ENCODE data around the gene UNC13C. TPM values are rescaled to one million over a fixed set of nuclear protein-coding genes. Genes with fewer than 3 reads are reported as not detected.

The UNC13C gene
- total RNA-seq, 1 donor from 2014 or later = 0.18 TPM

GRCh38 chr15:54559405-54560069 is 581.3 kb downstream of the UNC13C start:
- no peak overlapping the region for H3K9ac ChIP-seq (ENCODE audit: low read length)
- Mint-ChIP-seq H3K36me3 (ENCODE audit: low read depth, unreplicated experiment) (no peaks in the 10 kb centered on the region), H3K4me3 (ENCODE audit: unreplicated experiment) (no peak overlapping the region), H3K9me3 (ENCODE audit: unreplicated experiment) (no peaks in the 10 kb centered on the region), H3K27me3 (ENCODE audit: low read depth, unreplicated experiment) (no peaks in the 10 kb centered on the region), H3K27ac (ENCODE audit: unreplicated experiment) (no peak overlapping the region), H3K4me1 (ENCODE audit: low read depth, unreplicated experiment) (no peaks in the 10 kb centered on the region)
- H3K4me3 ChIP-seq (ENCODE audit: insufficient read depth, low read depth, low read length) = no peak overlapping the region
- DNase-seq (ENCODE audit: low read depth) = no peak
- no peaks in the 10 kb centered on the region for H3K4me1 ChIP-seq (ENCODE audit: insufficient read depth, low read length)
- H3K79me2 ChIP-seq (ENCODE audit: insufficient read depth, low read length) = no peaks in the 10 kb centered on the region
- H3K36me3 ChIP-seq (ENCODE audit: insufficient read depth, low read length) = no peaks in the 10 kb centered on the region
- H4K20me1 ChIP-seq (ENCODE audit: insufficient read depth, low read length) = no peaks in the 10 kb centered on the region
- TF ChIP-seq EZH2 (IDR thresholded peaks at IDR 0.05; ENCODE audit: insufficient read depth, low read length) (no peak), CTCF (IDR thresholded peaks at IDR 0.05; ENCODE audit: insufficient read depth, low read depth, low read length) (no peak)
- peaks cover 3% of the 10 kb centered on the region for H3K9me3 ChIP-seq (ENCODE audit: insufficient read depth, low read depth, low read length)
- H3K27me3 ChIP-seq (ENCODE audit: insufficient read depth, low read length) = no peaks in the 10 kb centered on the region
- FAIRE-seq = no peak
- no peak overlapping the region for H3K4me2 ChIP-seq (ENCODE audit: low read length)
- H2AFZ ChIP-seq (ENCODE audit: low read depth, low read length) = no peak overlapping the region
- no peak overlapping the region for H3K27ac ChIP-seq (ENCODE audit: low read depth, low read length)

GRCh38 chr15:54560417-54560816 is 582.2 kb downstream of the UNC13C start:
- Mint-ChIP-seq H3K9me3 (ENCODE audit: unreplicated experiment) (no peaks in the 10 kb centered on the region), H3K27ac (ENCODE audit: unreplicated experiment) (no peak overlapping the region), H3K36me3 (ENCODE audit: low read depth, unreplicated experiment) (no peaks in the 10 kb centered on the region), H3K4me1 (ENCODE audit: low read depth, unreplicated experiment) (no peaks in the 10 kb centered on the region), H3K4me3 (ENCODE audit: unreplicated experiment) (no peak overlapping the region), H3K27me3 (ENCODE audit: low read depth, unreplicated experiment) (no peaks in the 10 kb centered on the region)
- Histone ChIP-seq H3K9me3 (ENCODE audit: insufficient read depth, low read depth, low read length) (peaks cover 3% of the 10 kb centered on the region), H3K27me3 (ENCODE audit: insufficient read depth, low read length) (no peaks in the 10 kb centered on the region), H2AFZ (ENCODE audit: low read depth, low read length) (no peak overlapping the region), H3K79me2 (ENCODE audit: insufficient read depth, low read length) (no peaks in the 10 kb centered on the region), H3K27ac (ENCODE audit: low read depth, low read length) (no peak overlapping the region), H3K4me1 (ENCODE audit: insufficient read depth, low read length) (no peaks in the 10 kb centered on the region), H3K4me2 (ENCODE audit: low read length) (no peak overlapping the region), H4K20me1 (ENCODE audit: insufficient read depth, low read length) (no peaks in the 10 kb centered on the region), H3K36me3 (ENCODE audit: insufficient read depth, low read length) (no peaks in the 10 kb centered on the region), H3K4me3 (ENCODE audit: insufficient read depth, low read depth, low read length) (no peak overlapping the region), H3K9ac (ENCODE audit: low read length) (no peak overlapping the region)
- TF ChIP-seq EZH2 (IDR thresholded peaks at IDR 0.05; ENCODE audit: insufficient read depth, low read length) = no peak
- TF ChIP-seq CTCF (IDR thresholded peaks at IDR 0.05; ENCODE audit: insufficient read depth, low read depth, low read length) = no peak
- DNase-seq (ENCODE audit: low read depth) (no peak), FAIRE-seq (no peak)

GRCh38 chr15:54564166-54564565 is 585.9 kb downstream of the UNC13C start:
- H2AFZ ChIP-seq (ENCODE audit: low read depth, low read length) = no peak overlapping the region
- Mint-ChIP-seq H3K4me1 (ENCODE audit: low read depth, unreplicated experiment) (peaks cover 2% of the 10 kb centered on the region), H3K4me3 (ENCODE audit: unreplicated experiment) (no peak overlapping the region), H3K36me3 (ENCODE audit: low read depth, unreplicated experiment) (no peaks in the 10 kb centered on the region), H3K27me3 (ENCODE audit: low read depth, unreplicated experiment) (no peaks in the 10 kb centered on the region), H3K9me3 (ENCODE audit: unreplicated experiment) (no peaks in the 10 kb centered on the region), H3K27ac (ENCODE audit: unreplicated experiment) (no peak overlapping the region)
- no peak overlapping the region for H3K9ac ChIP-seq (ENCODE audit: low read length)
- no peak overlapping the region for H3K27ac ChIP-seq (ENCODE audit: low read depth, low read length)
- DNase-seq (ENCODE audit: low read depth) (no peak), FAIRE-seq (no peak)
- H3K4me3 ChIP-seq (ENCODE audit: insufficient read depth, low read depth, low read length) = no peak overlapping the region
- no peak overlapping the region for H3K4me2 ChIP-seq (ENCODE audit: low read length)
- no peaks in the 10 kb centered on the region for H3K79me2 ChIP-seq (ENCODE audit: insufficient read depth, low read length)
- no peaks in the 10 kb centered on the region for H4K20me1 ChIP-seq (ENCODE audit: insufficient read depth, low read length)
- H3K36me3 ChIP-seq (ENCODE audit: insufficient read depth, low read length) = no peaks in the 10 kb centered on the region
- no peaks in the 10 kb centered on the region for H3K27me3 ChIP-seq (ENCODE audit: insufficient read depth, low read length)
- no peaks in the 10 kb centered on the region for H3K4me1 ChIP-seq (ENCODE audit: insufficient read depth, low read length)
- TF ChIP-seq CTCF (IDR thresholded peaks at IDR 0.05; ENCODE audit: insufficient read depth, low read depth, low read length) (no peak), EZH2 (IDR thresholded peaks at IDR 0.05; ENCODE audit: insufficient read depth, low read length) (no peak)
- no peaks in the 10 kb centered on the region for H3K9me3 ChIP-seq (ENCODE audit: insufficient read depth, low read depth, low read length)

All from astrocyte (in vitro differentiated cells and primary cell).